AG09309 (cell line): ENCODE data around the gene WDR76.

ENCODE experiments used
- DNase-seq: peaks from one replicate; pipeline ENCODE4 v3.0.0-alpha.2; 2010; ENCODE audit warnings: low read depth
- H3K4me3 ChIP-seq: 2 replicates; pipeline ENCODE4 v1.5.1; 2011; ENCODE audit warnings: mild to moderate bottlenecking, low read depth, low read length, moderate library complexity; ENCODE audit not compliant: control insufficient read depth
- CTCF ChIP-seq: IDR thresholded peaks from 2 replicates; pipeline ENCODE4 v1.5.1; 2011; ENCODE audit warnings: mild to moderate bottlenecking, low read depth, low read length, inconsistent platforms; ENCODE audit not compliant: insufficient read depth, control insufficient read depth; ENCODE audit errors: missing control alignments

WDR76 gene

GRCh38 chr15:43887901-43888300 lies 61.1 kb downstream of the WDR76 start:
- no peak overlapping the region for H3K4me3 ChIP-seq
- no peak for TF ChIP-seq CTCF
- DNase-seq = no peak

GRCh38 chr15:43889042-43889441 lies 62.2 kb downstream of the WDR76 start:
- DNase-seq = no peak
- TF ChIP-seq CTCF = no peak

GRCh38 chr15:43893956-43894355 lies 67.2 kb downstream of the WDR76 start:
- TF ChIP-seq CTCF = no peak
- H3K4me3 ChIP-seq = no peak overlapping the region
- no peak for DNase-seq

More at GRCh38 chr15:43889042-43889441, 62.2 kb downstream of the WDR76 start:
- no peak overlapping the region for H3K4me3 ChIP-seq

DNA sequence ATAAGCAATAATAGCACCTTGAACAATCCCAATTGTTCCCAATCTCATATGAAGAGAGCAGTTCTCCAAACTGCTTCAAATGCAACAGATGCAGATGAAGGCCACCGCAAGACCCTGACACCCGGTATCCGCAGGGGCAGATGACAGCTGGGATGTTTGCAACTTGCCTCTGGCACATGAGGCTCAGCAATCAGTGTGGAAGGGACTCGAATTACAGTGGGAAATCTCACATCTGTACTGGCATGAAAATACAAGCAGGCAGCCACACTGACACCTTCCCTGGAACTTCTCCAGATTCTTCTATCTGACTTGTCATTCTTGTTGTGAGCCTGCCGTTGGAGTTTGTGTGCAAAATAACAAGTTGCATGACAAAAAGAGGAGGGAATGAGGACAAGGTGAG lies 68.8 kb downstream of the WDR76 start:
- no peak overlapping the region for H3K4me3 ChIP-seq
- TF ChIP-seq CTCF = no peak

GRCh38 chr15:43896543-43896942 lies 69.7 kb downstream of the WDR76 start:
- no peak for DNase-seq
- H3K4me3 ChIP-seq = no peak overlapping the region
- no peak for TF ChIP-seq CTCF

More for the DNA sequence above, 68.8 kb downstream of the WDR76 start:
- no peak for DNase-seq

- DNase-seq = no peak
- no peak for TF ChIP-seq CTCF
- H3K4me3 ChIP-seq = no peak overlapping the region
These were observed 72.1 kb downstream of the WDR76 start for GRCh38 chr15:43898891-43899290.

- TF ChIP-seq CTCF = no peak
- H3K4me3 ChIP-seq = no peak overlapping the region
- no peak for DNase-seq
These were observed 73.1 kb downstream of the WDR76 start for GRCh38 chr15:43899928-43900327.
